Posterior vena cava (tissue), 2 donors: Measurements from ENCODE around the gene CCDC60. TPM values are rescaled to one million over a fixed set of nuclear protein-coding genes. Genes with fewer than 3 reads are reported as not detected.

Experiments
- DNase-seq: peaks from one replicate; pipeline ENCODE4 v3.0.0-alpha.2; 2020; ENCODE audit warnings: low spot score
- intact Hi-C, 2 donors: fragments of 100-400 bp; cut with DNase I; formaldehyde crosslinking; loops; one replicate each; pipeline versions ENCODE4 v1.14.1 to v1.14.2; 2022 to 2023
- total RNA-seq, 2 donors: library from RNA; stranded (reverse); fragmentation: NEBNext Ultra II Directional; extraction: Animal tissue kit (Norgen Biotek cat#: 25700); gene quantifications; one replicate each; pipeline ENCODE4 v1.2.1, GENCODE V29; 2021
- donor health status: DM: yes; HTN: yes; CAD: no.
- donor health status: DM: yes; HTN: yes; CAD: no.

The CCDC60 gene
- total RNA-seq, 2 donors from 2014 or later, result not detected

GRCh38 chr12:119423285-119423684 is 88.8 kb downstream of the CCDC60 start:
- intact Hi-C loops, result no loop called here

GRCh38 chr12:119425623-119426022 is 91.1 kb downstream of the CCDC60 start:
- intact Hi-C loops, result no loop called here
- DNase-seq, result no peak

More at GRCh38 chr12:119423285-119423684, 88.8 kb downstream of the CCDC60 start:
- no peak for DNase-seq

- no peak for DNase-seq
- intact Hi-C loops, result no loop called here
Measured at GRCh38 chr12:119431151-119431550, 96.6 kb downstream of the CCDC60 start.

- intact Hi-C loops, result no loop called here
- DNase-seq, result no peak
Measured at GRCh38 chr12:119432949-119433348, 98.4 kb downstream of the CCDC60 start.

GRCh38 chr12:119440803-119441360 is 106.4 kb downstream of the CCDC60 start:
- intact Hi-C loops, result no loop called here
- DNase-seq, result no peak

- intact Hi-C loops, result no loop called here
Measured at GRCh38 chr12:119444462-119445044, 110.0 kb downstream of the CCDC60 start.

GRCh38 chr12:119446459-119446858 is 111.9 kb downstream of the CCDC60 start:
- DNase-seq, result no peak
- intact Hi-C loops, result no loop called here

More at GRCh38 chr12:119444462-119445044, 110.0 kb downstream of the CCDC60 start:
- no peak for DNase-seq

GRCh38 chr12:119447126-119447525 is 112.6 kb downstream of the CCDC60 start:
- intact Hi-C loops, result no loop called here
- no peak for DNase-seq

GRCh38 chr12:119447618-119448017 is 113.1 kb downstream of the CCDC60 start:
- DNase-seq, result no peak
- intact Hi-C loops, result no loop called here

- intact Hi-C loops, result no loop called here
- DNase-seq, result no peak
Measured at GRCh38 chr12:119448611-119449131, 114.1 kb downstream of the CCDC60 start.

GRCh38 chr12:119450771-119451170 is 116.2 kb downstream of the CCDC60 start:
- DNase-seq, result no peak
- intact Hi-C loops, result loop anchor here in 1 of 2 donors (1.0 kb wide), 1 partner anchor 15 kb away; no protein-coding TSS in a partner anchor

GRCh38 chr12:119456824-119457223 is 122.3 kb downstream of the CCDC60 start:
- DNase-seq, result no peak
- intact Hi-C loops, result no loop called here

- intact Hi-C loops, result no loop called here
- DNase-seq, result no peak
Measured at GRCh38 chr12:119457271-119457670, 122.7 kb downstream of the CCDC60 start.

- intact Hi-C loops, result no loop called here
- no peak for DNase-seq
Measured at GRCh38 chr12:119459481-119459880, 125.0 kb downstream of the CCDC60 start.

- intact Hi-C loops, result no loop called here
- DNase-seq, result no peak
Measured at GRCh38 chr12:119460876-119461275, 126.3 kb downstream of the CCDC60 start.

GRCh38 chr12:119461636-119462214 is 127.2 kb downstream of the CCDC60 start:
- intact Hi-C loops, result no loop called here

GRCh38 chr12:119463211-119463926 is 128.8 kb downstream of the CCDC60 start:
- no peak for DNase-seq
- intact Hi-C loops, result no loop called here

More at GRCh38 chr12:119461636-119462214, 127.2 kb downstream of the CCDC60 start:
- DNase-seq, result no peak

GRCh38 chr12:119468296-119468695 is 133.8 kb downstream of the CCDC60 start:
- no peak for DNase-seq
- intact Hi-C loops, result no loop called here

- DNase-seq, result no peak
- intact Hi-C loops, result no loop called here
Measured at GRCh38 chr12:119475650-119476049, 141.1 kb downstream of the CCDC60 start.

- intact Hi-C loops, result no loop called here
- DNase-seq, result no peak
Measured at GRCh38 chr12:119476951-119477350, 142.4 kb downstream of the CCDC60 start.
